ENCODE measurements around the gene POLR3A.

DNA sequence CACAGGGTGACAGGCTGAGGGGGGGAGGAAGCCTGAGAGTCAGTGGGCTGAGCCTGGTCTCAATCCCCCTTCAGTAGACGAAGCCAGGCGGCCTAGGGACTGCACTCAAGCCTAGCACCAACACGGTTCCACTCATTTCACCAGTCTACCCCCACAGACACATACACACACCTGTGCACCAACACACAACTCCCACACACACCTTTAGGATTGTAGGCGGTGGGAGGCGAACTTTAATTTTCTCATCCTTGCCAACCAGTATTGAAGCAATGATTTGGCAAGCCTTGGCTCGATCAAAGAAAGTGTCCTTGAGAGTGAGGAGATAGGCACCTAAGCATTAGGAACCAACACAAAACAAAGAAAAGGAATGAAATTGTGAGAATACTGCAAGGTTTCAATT lies 19.7 kb downstream of the POLR3A start:
- TF ChIP-seq EZH2 (IDR thresholded peaks at IDR 0.05; ENCODE audit: low read depth), result no peak
- TF ChIP-seq, protein P1, sequence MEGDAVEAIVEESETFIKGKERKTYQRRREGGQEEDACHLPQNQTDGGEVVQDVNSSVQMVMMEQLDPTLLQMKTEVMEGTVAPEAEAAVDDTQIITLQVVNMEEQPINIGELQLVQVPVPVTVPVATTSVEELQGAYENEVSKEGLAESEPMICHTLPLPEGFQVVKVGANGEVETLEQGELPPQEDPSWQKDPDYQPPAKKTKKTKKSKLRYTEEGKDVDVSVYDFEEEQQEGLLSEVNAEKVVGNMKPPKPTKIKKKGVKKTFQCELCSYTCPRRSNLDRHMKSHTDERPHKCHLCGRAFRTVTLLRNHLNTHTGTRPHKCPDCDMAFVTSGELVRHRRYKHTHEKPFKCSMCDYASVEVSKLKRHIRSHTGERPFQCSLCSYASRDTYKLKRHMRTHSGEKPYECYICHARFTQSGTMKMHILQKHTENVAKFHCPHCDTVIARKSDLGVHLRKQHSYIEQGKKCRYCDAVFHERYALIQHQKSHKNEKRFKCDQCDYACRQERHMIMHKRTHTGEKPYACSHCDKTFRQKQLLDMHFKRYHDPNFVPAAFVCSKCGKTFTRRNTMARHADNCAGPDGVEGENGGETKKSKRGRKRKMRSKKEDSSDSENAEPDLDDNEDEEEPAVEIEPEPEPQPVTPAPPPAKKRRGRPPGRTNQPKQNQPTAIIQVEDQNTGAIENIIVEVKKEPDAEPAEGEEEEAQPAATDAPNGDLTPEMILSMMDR (conservative IDR thresholded peaks at IDR 0.05), result no peak
